ENCODE data around the gene ZNF485.

The ZNF485 gene

DNA sequence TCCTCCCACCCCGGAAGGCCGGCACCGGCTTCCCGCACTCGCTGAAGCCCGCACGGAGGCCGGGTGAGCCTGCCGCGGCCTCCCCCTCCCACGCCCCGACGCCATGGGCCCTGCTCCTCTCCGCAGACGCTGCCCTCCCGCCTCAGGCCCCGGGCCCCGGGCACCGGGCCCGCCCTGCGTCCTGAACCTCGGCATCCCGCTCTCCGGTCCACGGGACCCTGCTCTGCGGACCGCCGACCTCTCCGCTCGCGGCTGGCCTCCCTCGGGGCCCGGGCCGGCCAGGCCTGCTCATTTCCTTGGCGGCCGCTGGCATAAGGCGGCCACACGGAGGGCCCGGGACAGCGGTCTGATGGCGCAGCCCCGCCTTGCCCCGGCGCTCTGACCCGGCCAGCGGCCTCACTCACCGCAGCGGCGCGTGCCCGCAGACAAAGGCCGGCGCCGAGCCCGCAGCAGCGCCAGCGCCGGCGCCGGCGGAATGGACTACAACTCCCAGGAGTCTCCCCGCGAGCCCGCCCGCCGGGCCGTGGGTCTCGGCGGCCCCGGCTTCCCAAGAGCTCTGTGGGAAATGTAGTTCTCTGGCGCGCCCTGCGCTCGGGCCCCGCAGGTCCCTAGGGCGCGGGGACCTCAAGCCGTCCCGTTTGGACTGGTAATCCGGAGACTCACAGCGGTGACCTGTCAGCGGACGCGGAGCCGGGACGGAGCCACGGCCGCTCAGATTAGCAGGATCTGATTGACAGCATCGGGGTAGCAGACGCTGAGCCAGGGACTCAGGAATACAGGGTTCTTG, 42.4 kb downstream of the ZNF485 start, which contains the start of gene ZNF32:
TSS of gene ZNF32 (minus strand) at position 484 of the 787 bp plus-strand sequence. CDS start 2,748 bp downstream, outside the sequence.
- DNase-seq (ENCODE audit: low read depth), result peak; percentile 62
- peak within 1 kb of the TSS; percentile 61 for H3K4me3 ChIP-seq (ENCODE audit: low read depth, low read length)
- TF ChIP-seq, protein P1, sequence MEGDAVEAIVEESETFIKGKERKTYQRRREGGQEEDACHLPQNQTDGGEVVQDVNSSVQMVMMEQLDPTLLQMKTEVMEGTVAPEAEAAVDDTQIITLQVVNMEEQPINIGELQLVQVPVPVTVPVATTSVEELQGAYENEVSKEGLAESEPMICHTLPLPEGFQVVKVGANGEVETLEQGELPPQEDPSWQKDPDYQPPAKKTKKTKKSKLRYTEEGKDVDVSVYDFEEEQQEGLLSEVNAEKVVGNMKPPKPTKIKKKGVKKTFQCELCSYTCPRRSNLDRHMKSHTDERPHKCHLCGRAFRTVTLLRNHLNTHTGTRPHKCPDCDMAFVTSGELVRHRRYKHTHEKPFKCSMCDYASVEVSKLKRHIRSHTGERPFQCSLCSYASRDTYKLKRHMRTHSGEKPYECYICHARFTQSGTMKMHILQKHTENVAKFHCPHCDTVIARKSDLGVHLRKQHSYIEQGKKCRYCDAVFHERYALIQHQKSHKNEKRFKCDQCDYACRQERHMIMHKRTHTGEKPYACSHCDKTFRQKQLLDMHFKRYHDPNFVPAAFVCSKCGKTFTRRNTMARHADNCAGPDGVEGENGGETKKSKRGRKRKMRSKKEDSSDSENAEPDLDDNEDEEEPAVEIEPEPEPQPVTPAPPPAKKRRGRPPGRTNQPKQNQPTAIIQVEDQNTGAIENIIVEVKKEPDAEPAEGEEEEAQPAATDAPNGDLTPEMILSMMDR (IDR thresholded peaks at IDR 0.05; ENCODE audit: control insufficient read depth, extremely low read depth, insufficient read depth), result no peak

DNA sequence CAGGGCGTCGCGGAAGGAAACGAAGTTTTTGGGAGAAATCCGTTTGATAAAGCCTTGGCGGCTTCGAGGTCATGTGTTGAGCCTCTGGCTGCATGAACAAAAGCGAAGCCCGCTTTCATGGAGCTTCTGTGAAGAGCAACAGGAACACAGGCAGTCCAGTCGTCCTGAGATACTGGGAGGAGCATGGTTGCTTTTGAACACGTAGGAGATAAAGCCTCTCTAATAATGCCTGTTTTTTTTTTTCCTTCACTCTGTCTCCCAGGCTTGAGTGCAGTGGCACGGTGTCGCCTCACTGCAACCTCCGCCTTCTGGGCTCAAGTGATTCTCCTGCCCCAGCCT, 42.9 kb downstream of the ZNF485 start:
- TF ChIP-seq, protein P1 (IDR thresholded peaks at IDR 0.05; ENCODE audit: control insufficient read depth, extremely low read depth, insufficient read depth), result no peak
- no peak for DNase-seq (ENCODE audit: low read depth)
- H3K4me3 ChIP-seq (ENCODE audit: low read depth, low read length), result peak overlapping the region; percentile 61

GRCh38 chr10:43653746-43654145, 47.5 kb downstream of the ZNF485 start:
- DNase-seq (ENCODE audit: low read depth), result no peak
- TF ChIP-seq, protein P1 (IDR thresholded peaks at IDR 0.05; ENCODE audit: control insufficient read depth, extremely low read depth, insufficient read depth), result no peak
- no peak overlapping the region for H3K4me3 ChIP-seq (ENCODE audit: low read depth, low read length)

DNA sequence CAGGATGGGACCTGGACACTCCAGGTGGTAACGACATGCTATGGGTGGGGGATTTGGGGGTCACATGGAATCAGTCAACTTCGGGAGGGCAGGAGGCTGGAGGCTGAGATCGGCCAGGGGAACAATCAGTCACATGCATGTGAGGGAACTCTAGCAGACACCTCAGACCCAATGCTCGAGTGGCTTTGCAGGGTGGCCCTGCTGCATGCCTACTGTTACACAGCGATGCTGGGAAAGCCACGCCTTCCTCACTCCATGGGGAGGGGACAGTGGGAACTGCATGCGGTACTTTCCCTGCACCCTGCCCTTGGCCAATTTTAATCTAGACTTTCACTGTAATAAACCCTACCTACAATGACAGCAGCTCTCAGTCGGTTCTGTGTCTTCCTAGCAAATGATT, 49.1 kb downstream of the ZNF485 start:
- no peak overlapping the region for H3K4me3 ChIP-seq (ENCODE audit: low read depth, low read length)
- TF ChIP-seq, protein P1 (IDR thresholded peaks at IDR 0.05; ENCODE audit: control insufficient read depth, extremely low read depth, insufficient read depth), result no peak
- no peak for DNase-seq (ENCODE audit: low read depth)

GRCh38 chr10:43658227-43658626, 52.0 kb downstream of the ZNF485 start:
- DNase-seq (ENCODE audit: low read depth), result no peak
- TF ChIP-seq, protein P1 (IDR thresholded peaks at IDR 0.05; ENCODE audit: control insufficient read depth, extremely low read depth, insufficient read depth), result no peak
- no peak overlapping the region for H3K4me3 ChIP-seq (ENCODE audit: low read depth, low read length)

DNA sequence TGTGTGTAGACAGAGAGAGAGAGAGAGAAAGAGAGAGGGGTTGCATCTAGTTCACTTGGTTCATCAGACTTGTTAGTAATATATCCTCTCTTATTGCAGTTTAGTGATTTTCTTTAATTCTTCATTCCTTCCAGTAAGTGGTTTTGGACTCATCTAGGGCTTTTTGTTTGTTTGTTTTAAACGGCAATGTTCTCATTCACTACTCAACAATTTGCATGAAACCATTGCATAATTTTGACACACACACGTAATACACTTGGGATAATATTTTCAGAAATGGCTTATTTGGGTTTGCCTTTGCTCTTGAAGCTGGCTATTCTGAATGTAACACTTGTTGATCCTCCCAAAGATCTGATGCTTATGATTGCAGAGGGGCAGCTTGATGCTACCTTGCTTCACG, 58.8 kb downstream of the ZNF485 start:
- no peak overlapping the region for H3K4me3 ChIP-seq (ENCODE audit: low read depth, low read length)
- DNase-seq (ENCODE audit: low read depth), result no peak
- TF ChIP-seq, protein P1 (IDR thresholded peaks at IDR 0.05; ENCODE audit: control insufficient read depth, extremely low read depth, insufficient read depth), result no peak

DNA sequence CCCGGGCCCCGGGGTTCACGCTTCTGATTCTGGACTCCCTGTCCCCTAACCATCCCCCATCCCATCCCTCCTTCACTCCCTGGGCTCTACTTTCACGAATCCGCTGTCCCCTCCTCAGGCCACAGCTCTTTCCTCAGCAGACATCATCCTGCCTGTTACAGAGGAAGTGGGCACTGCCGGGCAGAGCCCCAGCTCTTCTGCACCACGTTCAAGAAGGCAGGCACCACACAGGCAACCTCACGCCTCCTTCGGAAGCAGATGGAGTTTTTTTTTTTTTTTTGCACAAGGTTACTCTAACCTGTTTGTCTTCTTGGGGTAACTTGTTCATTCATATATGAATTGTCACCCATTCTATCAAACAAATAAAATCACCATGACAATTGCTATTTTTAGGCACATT, 60.3 kb downstream of the ZNF485 start:
- no peak overlapping the region for H3K4me3 ChIP-seq (ENCODE audit: low read depth, low read length)
- no peak for DNase-seq (ENCODE audit: low read depth)

More for the DNA sequence above, 60.3 kb downstream of the ZNF485 start:
- TF ChIP-seq, protein P1 (IDR thresholded peaks at IDR 0.05; ENCODE audit: control insufficient read depth, extremely low read depth, insufficient read depth), result no peak

Data from LNCaP clone FGC (cell line).